ENCODE data around the gene CHST2.

GRCh38 chr3:143166376-143166775 is 46.8 kb downstream of the CHST2 start:
- no peak for TF ChIP-seq POLR2A (IDR thresholded peaks at IDR 0.05; ENCODE audit: extremely low read depth, insufficient read length)
- TF ChIP-seq CTCF (IDR thresholded peaks at IDR 0.05; ENCODE audit: low read depth, low read length), result no peak
- TF ChIP-seq MAX (IDR thresholded peaks at IDR 0.05; ENCODE audit: low read depth, low read length), result no peak
- TF ChIP-seq MYC (IDR thresholded peaks at IDR 0.05; ENCODE audit: low read depth, low read length), result no peak
